HG03095 (cell line): ENCODE measurements around the gene STARD13.

Source experiments
- ATAC-seq: cut with Tn5 transposase; IDR thresholded peaks from one replicate; pipeline ENCODE4 v1.9.1; 2021; ENCODE audit warnings: moderate library complexity; ENCODE audit not compliant: unreplicated experiment

The STARD13 gene

DNA sequence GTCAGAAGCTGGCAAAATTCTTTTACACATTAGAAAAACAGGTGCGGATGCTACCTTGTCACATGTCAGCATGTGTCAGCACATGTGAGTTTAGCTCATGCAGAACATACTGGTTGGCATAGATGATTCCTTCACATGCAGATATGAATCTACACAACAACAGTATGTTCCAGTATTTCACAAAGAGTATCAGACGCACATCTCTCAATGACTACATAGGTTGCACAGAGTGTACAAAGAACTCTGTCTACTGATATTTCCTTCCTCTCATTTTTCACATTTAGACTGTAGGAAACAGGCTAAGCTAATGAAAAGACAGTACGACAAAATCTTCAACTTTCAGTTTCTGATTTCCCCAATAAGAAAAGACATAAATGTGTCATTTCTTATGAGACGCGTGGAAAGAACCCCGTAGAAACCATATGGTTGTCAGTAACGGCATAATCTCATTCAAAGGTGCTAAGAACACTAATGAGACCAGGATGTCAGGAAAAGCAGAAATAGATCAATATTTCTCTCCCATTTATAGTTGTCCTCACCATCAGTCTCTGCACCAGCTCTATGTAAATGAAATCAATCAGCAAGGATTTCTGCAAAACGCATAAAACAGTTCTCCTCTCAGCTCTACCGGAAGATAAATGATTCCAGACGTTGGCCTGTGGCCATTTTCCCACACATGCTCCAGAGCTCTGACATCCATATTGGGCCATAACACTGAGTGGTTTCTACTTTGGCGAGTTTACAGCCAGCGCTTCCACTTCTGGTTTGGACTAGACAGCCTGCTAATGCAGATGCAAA lies 81.2 kb downstream of the STARD13 start:
- no peak for ATAC-seq

- ATAC-seq, result no peak
Measured at GRCh38 chr13:33202644-33203169, 82.8 kb downstream of the STARD13 start.

DNA sequence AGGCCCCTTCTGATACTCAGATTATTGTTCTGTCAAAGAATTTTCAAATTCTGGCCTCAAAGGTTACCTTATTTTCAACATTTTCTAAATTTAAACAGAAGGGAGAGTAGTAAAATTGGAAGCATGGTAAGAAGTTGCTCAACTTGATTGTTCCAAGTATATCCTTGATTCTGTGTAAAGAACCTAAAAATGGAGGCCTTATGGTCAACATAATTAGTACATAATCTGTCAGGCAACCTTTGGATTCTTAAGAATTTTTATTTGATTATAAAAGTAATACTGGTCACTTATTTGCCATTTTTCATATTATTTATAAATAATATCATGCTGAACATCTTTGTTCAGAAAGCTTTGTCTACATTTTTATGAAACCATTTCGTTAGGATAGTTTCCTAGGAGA lies 83.9 kb downstream of the STARD13 start:
- ATAC-seq, result no peak

DNA sequence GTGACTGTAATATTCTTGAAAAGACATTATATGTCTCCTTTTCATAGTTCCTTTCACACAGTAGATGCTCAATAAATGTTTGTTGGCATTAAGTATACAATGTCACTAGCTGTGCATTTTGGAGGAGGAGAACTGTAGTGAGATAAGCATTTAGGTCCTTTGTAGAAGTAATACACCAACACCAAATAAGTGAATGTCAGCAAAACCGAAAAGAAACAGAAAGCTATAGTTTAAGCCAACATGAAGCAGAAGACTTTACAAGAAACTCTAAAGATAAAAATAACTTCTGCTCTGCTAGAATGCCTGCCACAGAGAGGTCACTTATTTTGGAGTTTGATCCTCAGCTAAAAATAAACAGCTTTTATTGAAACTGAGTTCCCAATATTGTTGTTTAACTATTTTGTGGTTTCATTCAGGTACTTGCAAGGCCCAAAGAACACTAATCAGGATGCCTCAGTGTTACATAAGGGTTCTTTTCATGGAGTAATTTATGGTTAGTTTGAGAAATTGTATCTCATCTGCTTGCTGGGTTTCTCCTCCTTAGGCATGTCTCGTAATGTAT lies 86.2 kb downstream of the STARD13 start:
- no peak for ATAC-seq

GRCh38 chr13:33197541-33197971 lies 88.0 kb downstream of the STARD13 start:
- ATAC-seq, result no peak

DNA sequence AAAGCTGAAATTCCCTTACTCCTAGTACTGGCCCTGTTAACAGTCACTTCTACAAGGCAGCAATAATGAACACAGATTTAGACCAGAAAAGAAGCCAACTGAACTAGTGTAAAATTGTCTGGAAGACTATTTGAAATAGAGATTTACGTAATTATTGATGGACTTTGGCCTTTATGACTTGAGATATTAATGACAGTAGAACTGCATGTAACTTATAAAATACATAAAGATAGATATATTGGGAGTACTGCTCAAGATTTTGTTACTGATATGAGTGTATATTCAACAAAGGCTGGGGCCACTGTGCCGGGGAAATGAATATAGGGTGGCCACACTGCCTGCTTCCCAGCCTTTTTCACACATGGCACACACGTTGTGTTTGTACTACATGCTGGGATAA lies 88.8 kb downstream of the STARD13 start:
- ATAC-seq, result no peak

DNA sequence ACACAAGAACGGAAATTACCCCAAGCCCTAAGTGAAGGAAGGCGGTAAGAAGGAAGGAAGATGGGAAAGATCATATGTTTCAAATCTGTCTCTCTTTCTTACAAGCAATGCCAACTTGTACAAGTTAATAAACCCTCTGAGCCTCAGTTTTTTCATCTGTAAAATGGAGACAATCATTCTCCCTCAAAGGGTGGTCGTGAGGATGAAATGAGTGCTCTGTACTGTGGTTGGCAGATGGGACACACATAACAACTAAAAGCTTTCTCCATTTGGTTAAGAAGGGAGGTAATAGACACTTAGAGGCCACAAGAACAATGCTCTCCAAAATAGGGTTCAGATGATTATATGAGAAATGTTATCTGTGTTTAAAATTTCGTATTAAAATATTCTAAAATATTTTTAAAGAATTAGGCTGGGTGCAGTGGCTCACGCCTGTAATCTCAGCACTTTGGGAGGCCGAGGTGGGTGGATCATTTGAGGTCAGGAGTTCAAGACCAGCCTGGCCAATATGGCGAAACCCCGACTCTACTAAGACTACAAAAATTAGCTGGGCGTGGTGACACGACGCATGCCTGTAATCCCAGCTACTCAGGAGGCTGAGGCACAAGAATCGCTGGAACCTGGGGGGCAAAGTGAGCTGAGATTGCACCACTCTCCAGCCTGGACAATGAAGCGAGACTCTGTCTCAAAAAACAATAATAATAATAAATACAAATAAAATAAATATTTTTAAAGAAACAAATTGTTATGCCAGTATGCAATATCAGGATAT lies 89.7 kb downstream of the STARD13 start:
- no peak for ATAC-seq

GRCh38 chr13:33194820-33195692 lies 90.5 kb downstream of the STARD13 start:
- ATAC-seq, result peak; percentile 89

DNA sequence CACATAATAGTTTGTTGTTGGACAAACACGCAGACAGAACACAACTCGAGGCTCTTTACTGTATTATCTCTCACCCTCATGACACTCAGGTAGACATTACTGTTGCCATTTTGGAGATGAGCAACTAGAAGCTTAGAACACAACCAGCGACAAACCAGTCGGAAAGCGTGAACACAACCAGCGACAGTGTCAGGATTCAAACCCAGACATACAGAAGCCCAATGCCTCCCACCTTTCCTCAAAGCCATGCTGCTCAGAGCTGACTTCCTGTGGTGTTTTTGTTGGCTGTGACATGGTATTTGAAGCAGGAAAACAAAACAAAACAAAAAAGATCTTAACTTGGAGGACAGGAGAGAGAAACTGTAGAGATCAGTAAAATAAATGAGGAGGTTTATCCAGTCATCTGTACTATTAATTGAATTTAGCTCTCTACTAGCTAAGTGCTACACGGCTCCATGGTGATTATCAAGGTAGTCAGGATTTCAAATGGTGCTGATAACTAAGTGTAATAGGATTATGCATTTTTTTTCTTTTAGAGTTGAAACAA lies 92.1 kb downstream of the STARD13 start:
- no peak for ATAC-seq

DNA sequence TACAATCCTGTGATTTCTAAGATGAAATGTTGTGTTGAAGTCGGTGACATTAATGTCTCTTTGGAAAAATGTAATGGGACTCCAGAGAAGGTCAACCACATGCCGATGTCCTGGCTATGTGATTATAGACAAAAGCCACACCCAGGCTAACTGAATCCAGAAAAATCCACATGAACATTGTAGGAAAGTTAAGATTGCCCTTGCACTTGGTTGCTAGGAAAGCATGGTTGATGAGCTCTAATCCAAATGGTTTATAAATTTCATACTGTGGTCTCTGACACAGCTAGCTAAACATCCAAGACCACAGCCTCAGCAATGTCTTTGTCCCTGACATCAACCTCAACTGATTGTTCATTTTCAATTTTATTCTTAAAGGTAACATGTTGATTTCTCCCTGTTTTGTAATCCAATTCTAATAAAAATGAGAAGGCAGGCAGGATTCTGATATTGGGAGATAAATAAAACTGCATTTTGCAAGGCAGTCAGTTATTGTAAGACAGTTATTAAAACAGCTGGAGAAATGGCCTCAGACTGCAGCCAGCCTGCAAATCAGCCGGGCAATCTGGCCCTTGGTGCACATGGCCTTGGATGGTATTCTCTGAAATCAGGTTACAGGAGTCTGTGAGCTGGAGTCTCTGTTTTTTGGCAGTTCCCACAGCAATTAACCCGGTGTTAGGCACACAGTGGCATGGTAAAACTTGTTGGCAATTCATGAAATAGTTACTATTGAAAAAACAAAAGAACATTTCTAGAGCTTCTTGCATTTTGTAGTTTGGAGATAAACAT lies 93.9 kb downstream of the STARD13 start:
- no peak for ATAC-seq

- no peak for ATAC-seq
Measured at GRCh38 chr13:33189470-33189869, 96.1 kb downstream of the STARD13 start.

- ATAC-seq, result peak; percentile 59
Measured at GRCh38 chr13:33188093-33188882, 97.3 kb downstream of the STARD13 start.

DNA sequence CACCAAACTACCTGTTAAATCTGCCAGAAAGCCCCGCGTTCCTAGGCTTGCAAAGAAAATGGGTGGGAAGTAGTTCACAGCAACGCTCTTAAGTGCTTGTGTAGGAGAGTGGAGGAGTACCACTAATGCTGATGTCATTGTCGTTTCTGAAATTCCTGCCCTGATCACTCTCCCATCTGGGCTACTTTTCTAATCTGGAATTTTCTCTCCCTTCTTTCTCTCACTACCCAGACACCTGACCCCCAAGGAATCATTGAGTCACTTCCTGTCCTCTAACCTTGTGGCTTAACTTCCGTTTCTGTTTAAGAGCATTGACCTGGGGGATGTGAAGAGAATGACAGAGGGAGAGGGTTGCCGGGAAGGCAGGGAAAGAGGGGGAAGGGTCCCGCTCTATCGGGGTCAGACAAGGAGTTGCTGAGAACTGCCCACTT lies 98.7 kb downstream of the STARD13 start:
- no peak for ATAC-seq

DNA sequence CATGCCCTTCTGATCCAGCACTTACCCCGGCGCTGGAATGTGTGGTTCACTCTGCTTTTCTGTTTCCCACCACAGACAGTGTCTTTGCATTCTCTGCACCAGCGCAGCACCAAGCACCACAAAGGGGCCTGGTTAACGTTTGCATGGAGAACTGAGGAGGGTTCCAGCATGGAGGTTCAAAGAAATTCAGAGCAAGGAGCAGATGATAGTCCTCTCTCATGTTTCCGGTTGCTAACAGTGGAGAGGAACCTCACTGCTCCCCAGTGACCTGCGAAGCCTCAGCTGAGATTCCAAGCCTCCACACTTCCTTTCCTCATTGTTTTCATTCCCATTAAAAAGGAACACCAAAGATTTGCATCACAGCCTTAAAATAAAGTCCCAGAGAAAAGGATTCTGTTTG lies 99.7 kb downstream of the STARD13 start:
- ATAC-seq, result no peak

GRCh38 chr13:33184530-33184929 lies 101.0 kb downstream of the STARD13 start:
- no peak for ATAC-seq

DNA sequence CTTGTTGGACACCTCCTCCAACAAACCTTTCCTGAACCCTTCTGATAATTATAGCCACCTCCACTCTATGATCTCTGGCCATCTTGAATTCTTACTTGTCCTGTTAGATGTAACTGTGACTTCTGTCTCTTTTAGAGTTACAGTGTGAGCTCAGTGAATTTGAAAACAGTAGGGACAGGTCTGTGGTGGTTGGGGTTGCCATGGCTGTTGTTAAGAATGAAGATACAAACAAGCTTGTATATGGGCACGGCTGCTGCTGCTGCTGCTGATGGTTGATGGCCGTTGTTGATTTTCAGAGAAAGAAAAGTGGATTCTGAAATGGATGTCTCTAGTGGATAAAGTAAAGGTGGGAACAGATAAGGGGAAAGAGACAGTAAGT lies 101.5 kb downstream of the STARD13 start:
- no peak for ATAC-seq

DNA sequence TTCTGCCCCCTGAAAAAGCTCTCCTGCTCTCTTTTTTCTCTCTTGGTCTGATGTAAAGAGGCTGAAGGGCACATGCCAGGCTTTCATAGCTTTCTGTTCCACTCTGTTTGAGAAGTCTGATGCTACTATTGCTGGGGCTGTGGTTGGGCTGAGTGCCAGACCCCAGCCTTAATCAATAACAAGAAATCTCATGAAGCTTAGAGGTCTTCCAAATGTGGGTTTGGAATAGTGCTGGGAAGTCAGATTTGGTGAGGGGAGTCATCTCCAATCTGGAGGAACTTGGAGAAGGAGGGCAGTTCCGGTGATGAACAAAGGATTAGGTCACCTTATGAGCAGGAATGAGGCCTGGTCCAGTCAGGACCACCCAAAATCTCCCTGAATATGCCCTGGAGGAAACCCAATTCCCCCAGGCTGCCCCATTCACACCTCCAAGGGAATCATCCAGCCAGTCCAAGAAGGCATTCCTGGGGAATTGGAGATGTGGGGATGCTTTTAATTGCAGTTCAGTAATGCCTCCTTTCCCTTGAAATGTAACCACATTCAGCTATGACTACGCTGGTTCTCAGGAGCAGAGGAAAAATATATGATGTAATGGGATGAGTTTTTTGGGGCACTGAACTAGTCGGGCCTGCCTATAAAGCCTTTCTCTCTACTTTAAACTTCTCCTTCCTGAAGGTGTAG lies 102.0 kb downstream of the STARD13 start:
- ATAC-seq, result no peak

- ATAC-seq, result no peak
Measured at GRCh38 chr13:33182729-33183128, 102.8 kb downstream of the STARD13 start.
